K562 (cell line): ENCODE results near the gene CCDC88C.

Experiments
- BHLHE40 ChIP-seq: IDR thresholded peaks from 2 replicates; pipeline ENCODE4 v1.6.1; 2011; ENCODE audit warnings: low read length, improper control_type of control experiment
- CHD4 ChIP-seq: fragments of 200-600 bp; sonication (generic); IDR thresholded peaks from 3 replicates; pipeline ENCODE4 v1.6.1; 2012; ENCODE audit warnings: low read depth, mild to moderate bottlenecking, mixed read lengths, low read length, inconsistent platforms; ENCODE audit not compliant: insufficient read depth, insufficient replicate concordance, poor library complexity, severe bottlenecking
- ELF4 ChIP-seq: fragments of 450-650 bp; formaldehyde crosslinking; IDR thresholded peaks from 2 replicates; pipeline ENCODE4 v1.4.0; 2022; ENCODE audit warnings: missing genetic modification characterization
- EP300 ChIP-seq: IDR thresholded peaks from 2 replicates; pipeline ENCODE4 v1.6.1; 2012; ENCODE audit warnings: low read length, improper control_type of control experiment
- EZH2 ChIP-seq: IDR thresholded peaks from 2 replicates; pipeline ENCODE4 v1.6.1; 2012; ENCODE audit warnings: low read depth, mild to moderate bottlenecking, inconsistent platforms, low read length, borderline replicate concordance
- FOXM1 ChIP-seq, 2 experiments: fragments of 450-650 bp in 1 of 2; sonication (generic) in 1 of 2; formaldehyde crosslinking in 1 of 2; IDR thresholded peaks; 2 replicates each; pipeline versions ENCODE4 v1.6.1 to v1.9.0; 2017 to 2022; ENCODE audit warnings: low read depth in 2 of 2, mild to moderate bottlenecking in 2 of 2, missing genetic modification reagents in 1 of 2, moderate library complexity in 1 of 2
- NFE2L1 ChIP-seq: fragments of 450-650 bp; IDR thresholded peaks from 2 replicates; pipeline ENCODE4 v1.6.1; 2016; ENCODE audit warnings: missing genetic modification characterization, low read depth, mild to moderate bottlenecking, missing compliant biosample characterization, moderate library complexity, borderline replicate concordance
- TOE1 ChIP-seq, 2 experiments: fragments of 450-650 bp in 1 of 2; sonication (generic) in 1 of 2; formaldehyde crosslinking in 1 of 2; IDR thresholded peaks; 2 replicates each; pipeline versions ENCODE4 v1.7.1 to v1.8.0; 2016 to 2022; ENCODE audit warnings: borderline replicate concordance in 2 of 2, mild to moderate bottlenecking in 2 of 2, antibody characterized with exemption in 1 of 2, inconsistent platforms in 1 of 2, low read depth in 1 of 2, missing genetic modification reagents in 1 of 2, moderate library complexity in 1 of 2
- ZNF263 ChIP-seq: sonication (generic); formaldehyde crosslinking; IDR thresholded peaks from 2 replicates; pipeline ENCODE4 v1.8.0; 2022; ENCODE audit warnings: mild to moderate bottlenecking, missing genetic modification reagents, borderline replicate concordance
- ZSCAN29 ChIP-seq: fragments of 450-650 bp; IDR thresholded peaks from 2 replicates; pipeline ENCODE4 v1.6.1; 2017
- TF ChIP-seq, protein P1 (sequence below), 2 experiments: fragments of 450-650 bp in 1 of 2; sonication (generic) in 1 of 2; formaldehyde crosslinking in 1 of 2; IDR thresholded peaks; 2 replicates each; pipeline versions ENCODE4 v1.7.1 to v1.9.0; 2016 to 2022; ENCODE audit warnings: inconsistent platforms in 1 of 2, mild to moderate bottlenecking in 1 of 2, missing genetic modification reagents in 1 of 2
- TF ChIP-seq, protein P2 (sequence below): conservative IDR thresholded peaks from 2 replicates; pipeline ENCODE4 v1.6.1; 2011; ENCODE audit warnings: low read depth, mild to moderate bottlenecking, low read length; ENCODE audit not compliant: control insufficient read depth

DNA sequence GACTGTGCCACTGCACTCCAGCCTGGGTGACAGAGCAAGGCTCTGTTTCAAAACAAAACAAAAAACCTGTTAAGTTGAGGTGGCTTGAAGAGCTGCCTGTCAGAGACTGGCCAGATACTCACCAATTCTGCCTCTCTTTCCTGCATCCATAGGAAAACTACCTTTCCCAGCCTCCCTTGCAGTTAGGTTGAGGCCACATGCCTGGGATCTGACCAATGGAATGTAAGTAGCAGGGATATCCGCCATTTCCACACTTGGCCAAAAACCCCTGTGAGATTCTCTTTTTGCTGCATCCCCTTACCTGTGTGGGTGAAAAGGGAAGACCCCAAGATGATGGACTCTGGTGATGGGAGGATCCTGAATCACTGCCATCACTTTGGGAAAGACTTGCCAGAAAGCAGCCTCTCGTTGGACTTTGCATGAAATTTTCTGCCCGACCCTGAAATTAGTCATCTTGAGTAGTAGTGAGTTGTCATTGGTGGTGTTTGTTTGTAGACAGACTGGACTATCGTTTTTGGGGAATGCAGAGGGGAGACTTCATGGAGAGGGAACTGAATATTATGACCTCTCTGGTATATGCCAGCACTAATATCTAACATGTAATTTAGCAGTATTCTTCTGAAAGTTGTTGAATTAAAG is 187.1 kb downstream of the CCDC88C start:
- TF ChIP-seq ELF4 = no peak
- no peak for TF ChIP-seq BHLHE40
- no peak for TF ChIP-seq ZNF263 (CRISPR knock-in tag)
- TF ChIP-seq ZSCAN29 = no peak
- TF ChIP-seq EZH2 = no peak
- no peak for TF ChIP-seq FOXM1 (IDR thresholded peaks at IDR 0.05; ENCODE audit: low read depth)
- no peak for TF ChIP-seq FOXM1 (CRISPR knock-in tag; IDR thresholded peaks at IDR 0.05; ENCODE audit: low read depth)
- no peak for TF ChIP-seq EP300
- TF ChIP-seq, protein P1, sequence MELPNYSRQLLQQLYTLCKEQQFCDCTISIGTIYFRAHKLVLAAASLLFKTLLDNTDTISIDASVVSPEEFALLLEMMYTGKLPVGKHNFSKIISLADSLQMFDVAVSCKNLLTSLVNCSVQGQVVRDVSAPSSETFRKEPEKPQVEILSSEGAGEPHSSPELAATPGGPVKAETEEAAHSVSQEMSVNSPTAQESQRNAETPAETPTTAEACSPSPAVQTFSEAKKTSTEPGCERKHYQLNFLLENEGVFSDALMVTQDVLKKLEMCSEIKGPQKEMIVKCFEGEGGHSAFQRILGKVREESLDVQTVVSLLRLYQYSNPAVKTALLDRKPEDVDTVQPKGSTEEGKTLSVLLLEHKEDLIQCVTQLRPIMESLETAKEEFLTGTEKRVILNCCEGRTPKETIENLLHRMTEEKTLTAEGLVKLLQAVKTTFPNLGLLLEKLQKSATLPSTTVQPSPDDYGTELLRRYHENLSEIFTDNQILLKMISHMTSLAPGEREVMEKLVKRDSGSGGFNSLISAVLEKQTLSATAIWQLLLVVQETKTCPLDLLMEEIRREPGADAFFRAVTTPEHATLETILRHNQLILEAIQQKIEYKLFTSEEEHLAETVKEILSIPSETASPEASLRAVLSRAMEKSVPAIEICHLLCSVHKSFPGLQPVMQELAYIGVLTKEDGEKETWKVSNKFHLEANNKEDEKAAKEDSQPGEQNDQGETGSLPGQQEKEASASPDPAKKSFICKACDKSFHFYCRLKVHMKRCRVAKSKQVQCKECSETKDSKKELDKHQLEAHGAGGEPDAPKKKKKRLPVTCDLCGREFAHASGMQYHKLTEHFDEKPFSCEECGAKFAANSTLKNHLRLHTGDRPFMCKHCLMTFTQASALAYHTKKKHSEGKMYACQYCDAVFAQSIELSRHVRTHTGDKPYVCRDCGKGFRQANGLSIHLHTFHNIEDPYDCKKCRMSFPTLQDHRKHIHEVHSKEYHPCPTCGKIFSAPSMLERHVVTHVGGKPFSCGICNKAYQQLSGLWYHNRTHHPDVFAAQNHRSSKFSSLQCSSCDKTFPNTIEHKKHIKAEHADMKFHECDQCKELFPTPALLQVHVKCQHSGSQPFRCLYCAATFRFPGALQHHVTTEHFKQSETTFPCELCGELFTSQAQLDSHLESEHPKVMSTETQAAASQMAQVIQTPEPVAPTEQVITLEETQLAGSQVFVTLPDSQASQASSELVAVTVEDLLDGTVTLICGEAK (IDR thresholded peaks at IDR 0.05) = no peak
- TF ChIP-seq, protein P1 (CRISPR knock-in tag; IDR thresholded peaks at IDR 0.05) = no peak
- TF ChIP-seq CHD4 = no peak
- no peak for TF ChIP-seq NFE2L1 (tag)
- no peak for TF ChIP-seq TOE1 (IDR thresholded peaks at IDR 0.05; ENCODE audit: borderline replicate concordance)
- no peak for TF ChIP-seq TOE1 (CRISPR knock-in tag; IDR thresholded peaks at IDR 0.05; ENCODE audit: borderline replicate concordance, low read depth)
- TF ChIP-seq, protein P2, sequence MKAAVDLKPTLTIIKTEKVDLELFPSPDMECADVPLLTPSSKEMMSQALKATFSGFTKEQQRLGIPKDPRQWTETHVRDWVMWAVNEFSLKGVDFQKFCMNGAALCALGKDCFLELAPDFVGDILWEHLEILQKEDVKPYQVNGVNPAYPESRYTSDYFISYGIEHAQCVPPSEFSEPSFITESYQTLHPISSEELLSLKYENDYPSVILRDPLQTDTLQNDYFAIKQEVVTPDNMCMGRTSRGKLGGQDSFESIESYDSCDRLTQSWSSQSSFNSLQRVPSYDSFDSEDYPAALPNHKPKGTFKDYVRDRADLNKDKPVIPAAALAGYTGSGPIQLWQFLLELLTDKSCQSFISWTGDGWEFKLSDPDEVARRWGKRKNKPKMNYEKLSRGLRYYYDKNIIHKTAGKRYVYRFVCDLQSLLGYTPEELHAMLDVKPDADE = no peak
